GM12865 (cell line): ENCODE data around the gene CTSZ.

Source experiments
- DNase-seq: peaks from one replicate; pipeline ENCODE4 v3.0.0; 2010; ENCODE audit warnings: low read depth
- H3K4me3 ChIP-seq: 2 replicates; pipeline ENCODE4 v1.5.1; 2011; ENCODE audit warnings: mild to moderate bottlenecking, low read depth, low read length, control low read depth
- CTCF ChIP-seq: IDR thresholded peaks from 2 replicates; pipeline ENCODE4 v1.5.1; 2011; ENCODE audit warnings: low read length, control low read depth, low read depth, inconsistent platforms; ENCODE audit not compliant: insufficient read depth; ENCODE audit errors: missing control alignments

The CTSZ gene

GRCh38 chr20:59018817-59019216 is 11.8 kb upstream of the CTSZ start:
- no peak overlapping the region for H3K4me3 ChIP-seq
- TF ChIP-seq CTCF: no peak
- DNase-seq: no peak

GRCh38 chr20:59017493-59018231 is 10.6 kb upstream of the CTSZ start:
- H3K4me3 ChIP-seq: no peak overlapping the region
- no peak for TF ChIP-seq CTCF
- no peak for DNase-seq

- no peak for TF ChIP-seq CTCF
- H3K4me3 ChIP-seq: no peak overlapping the region
- DNase-seq: no peak
These were observed 9.9 kb upstream of the CTSZ start for GRCh38 chr20:59016795-59017492.

GRCh38 chr20:59015812-59016711 is 9.0 kb upstream of the CTSZ start:
- no peak overlapping the region for H3K4me3 ChIP-seq
- no peak for DNase-seq
- TF ChIP-seq CTCF: no peak

GRCh38 chr20:59015411-59015810 is 8.4 kb upstream of the CTSZ start:
- H3K4me3 ChIP-seq: no peak overlapping the region
- TF ChIP-seq CTCF: no peak
- DNase-seq: no peak

- DNase-seq: no peak
- no peak overlapping the region for H3K4me3 ChIP-seq
These were observed 7.8 kb upstream of the CTSZ start for GRCh38 chr20:59014680-59015389.

More at GRCh38 chr20:59014680-59015389, 7.8 kb upstream of the CTSZ start:
- no peak for TF ChIP-seq CTCF
